Fibroblast of lung (primary cell): ENCODE measurements around the gene HDAC4. TPM values are rescaled to one million over a fixed set of nuclear protein-coding genes. Genes with fewer than 3 reads are reported as not detected.

Experiments used
- DNase-seq, 2 donors: peaks; one replicate each; pipeline versions ENCODE4 v3.0.0 to v3.0.0-alpha.2; 2010; ENCODE audit warnings: low read depth in 2 of 2
- H2AFZ ChIP-seq: 2 replicates; pipeline ENCODE4 v1.5.1; 2012; ENCODE audit warnings: low read length, control low read depth, inconsistent platforms
- H3K27ac ChIP-seq: 2 replicates; pipeline ENCODE4 v1.5.1; 2011; ENCODE audit warnings: low read length, control low read depth; ENCODE audit not compliant: insufficient read depth
- H3K27me3 ChIP-seq: 2 replicates; pipeline ENCODE4 v1.5.1; 2011; ENCODE audit warnings: mild to moderate bottlenecking, low read length; ENCODE audit not compliant: control insufficient read depth, insufficient read depth
- H3K36me3 ChIP-seq: 2 replicates; pipeline ENCODE4 v1.5.1; 2011; ENCODE audit warnings: low read length; ENCODE audit not compliant: control insufficient read depth, insufficient read depth
- H3K4me1 ChIP-seq: 2 replicates; pipeline ENCODE4 v1.5.1; 2011; ENCODE audit warnings: low read length; ENCODE audit not compliant: control insufficient read depth, insufficient read depth; ENCODE audit errors: extremely low read depth
- H3K4me2 ChIP-seq: 2 replicates; pipeline ENCODE4 v1.5.1; 2011; ENCODE audit warnings: low read length, control low read depth; ENCODE audit not compliant: insufficient read depth; ENCODE audit errors: extremely low read depth
- H3K4me3 ChIP-seq, 4 experiments: fragments of 200-600 bp in 1 of 4; sonication (generic) in 1 of 4; replicated peaks in 1 of 4; 2 replicates each; pipeline ENCODE4 v1.5.1; 2011 to 2016; ENCODE audit warnings: low read length in 4 of 4, low read depth in 3 of 4, mild to moderate bottlenecking in 3 of 4, control low read depth in 2 of 4, inconsistent platforms in 1 of 4, mixed read lengths in 1 of 4; ENCODE audit not compliant: insufficient read depth in 1 of 4; ENCODE audit errors: control extremely low read depth in 1 of 4
- H3K79me2 ChIP-seq: 2 replicates; pipeline ENCODE4 v1.5.1; 2012; ENCODE audit warnings: mild to moderate bottlenecking, low read length, inconsistent platforms; ENCODE audit not compliant: control insufficient read depth, insufficient read depth
- H3K9ac ChIP-seq: 2 replicates; pipeline ENCODE4 v1.5.1; 2011; ENCODE audit warnings: mild to moderate bottlenecking, low read length, control low read depth; ENCODE audit not compliant: insufficient read depth
- H3K9me3 ChIP-seq: 2 replicates; pipeline ENCODE4 v1.5.1; 2012; ENCODE audit warnings: low read depth, low read length; ENCODE audit not compliant: control insufficient read depth, insufficient read depth
- H4K20me1 ChIP-seq: 2 replicates; pipeline ENCODE4 v1.5.1; 2011; ENCODE audit warnings: low read length; ENCODE audit not compliant: control insufficient read depth, insufficient read depth; ENCODE audit errors: extremely low read depth
- EZH2 ChIP-seq: IDR thresholded peaks from 2 replicates; pipeline ENCODE4 v1.5.1; 2012; ENCODE audit warnings: low read length, control low read depth, mild to moderate bottlenecking; ENCODE audit errors: missing control alignments
- polyA plus RNA-seq, 2 donors: library from polyadenylated mRNA; depleted of rRNA in 1 of 2; stranded (reverse) in 1 of 2; unstranded in 1 of 2; fragments of >200 nt; gene quantifications; 2 replicates each; pipeline ENCODE4 v1.2.1, GENCODE V29; 2011 to 2012; ENCODE audit warnings: missing spikeins in 1 of 2
- total RNA-seq: library from RNA; depleted of rRNA; stranded (reverse); fragments of >200 nt; gene quantifications from 2 replicates; pipeline ENCODE4 v1.2.1, GENCODE V29; 2014
- TF ChIP-seq, protein P1 (sequence below), 2 donors: IDR thresholded peaks in 1 of 2; conservative IDR thresholded peaks in 1 of 2; 1 replicate in 1 of 2; 2 replicates in 1 of 2; pipeline ENCODE4 v1.5.1; 2011 to 2012; ENCODE audit warnings: low read length in 2 of 2, control low read depth in 1 of 2, inconsistent platforms in 1 of 2, low read depth in 1 of 2, mild to moderate bottlenecking in 1 of 2

The HDAC4 gene
- total and polyA plus RNA-seq, 2 donors (not counting 1 experiment from before 2014, with no cell fraction given), result 7.4 to 19.8 TPM

DNA sequence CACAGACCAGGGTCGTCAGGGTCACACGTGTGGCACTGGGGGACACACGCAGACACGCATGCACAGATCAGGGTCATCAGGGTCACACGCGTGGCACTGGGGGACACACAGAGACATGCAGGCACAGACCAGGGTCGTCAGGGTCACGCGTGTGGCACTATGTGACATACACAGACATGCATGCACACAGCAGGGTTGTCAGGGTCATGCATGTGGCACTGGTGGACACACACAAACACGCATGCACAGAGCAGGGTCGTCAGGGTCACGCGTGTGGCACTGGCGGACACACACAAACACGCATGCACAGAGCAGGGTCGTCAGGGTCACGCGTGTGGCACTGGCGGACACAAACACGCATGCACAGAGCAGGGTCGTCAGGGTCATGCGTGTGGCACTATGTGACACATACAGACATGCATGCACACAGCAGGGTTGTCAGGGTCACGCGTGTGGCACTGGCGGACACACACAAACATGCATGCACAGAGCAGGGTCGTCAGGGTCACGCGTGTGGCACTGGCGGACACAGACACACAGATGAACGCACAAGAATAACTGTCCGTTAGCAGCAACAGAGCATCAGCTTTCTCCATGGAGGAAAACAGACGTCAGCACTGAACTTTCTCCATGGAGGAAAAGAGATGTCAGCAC, 34.9 kb downstream of the HDAC4 start:
- Histone ChIP-seq H4K20me1 (no peaks in the 10 kb centered on the region), H3K4me1 (no peaks in the 10 kb centered on the region), H2AFZ (no peak overlapping the region), H3K27me3 (no peaks in the 10 kb centered on the region), H3K27ac (no peak overlapping the region), H3K79me2 (no peaks in the 10 kb centered on the region), H3K9ac (no peak overlapping the region), H3K4me3 (no peak overlapping the region), H3K4me2 (no peak overlapping the region), H3K36me3 (no peaks in the 10 kb centered on the region), H3K9me3 (no peaks in the 10 kb centered on the region)
- TF ChIP-seq, protein P1, sequence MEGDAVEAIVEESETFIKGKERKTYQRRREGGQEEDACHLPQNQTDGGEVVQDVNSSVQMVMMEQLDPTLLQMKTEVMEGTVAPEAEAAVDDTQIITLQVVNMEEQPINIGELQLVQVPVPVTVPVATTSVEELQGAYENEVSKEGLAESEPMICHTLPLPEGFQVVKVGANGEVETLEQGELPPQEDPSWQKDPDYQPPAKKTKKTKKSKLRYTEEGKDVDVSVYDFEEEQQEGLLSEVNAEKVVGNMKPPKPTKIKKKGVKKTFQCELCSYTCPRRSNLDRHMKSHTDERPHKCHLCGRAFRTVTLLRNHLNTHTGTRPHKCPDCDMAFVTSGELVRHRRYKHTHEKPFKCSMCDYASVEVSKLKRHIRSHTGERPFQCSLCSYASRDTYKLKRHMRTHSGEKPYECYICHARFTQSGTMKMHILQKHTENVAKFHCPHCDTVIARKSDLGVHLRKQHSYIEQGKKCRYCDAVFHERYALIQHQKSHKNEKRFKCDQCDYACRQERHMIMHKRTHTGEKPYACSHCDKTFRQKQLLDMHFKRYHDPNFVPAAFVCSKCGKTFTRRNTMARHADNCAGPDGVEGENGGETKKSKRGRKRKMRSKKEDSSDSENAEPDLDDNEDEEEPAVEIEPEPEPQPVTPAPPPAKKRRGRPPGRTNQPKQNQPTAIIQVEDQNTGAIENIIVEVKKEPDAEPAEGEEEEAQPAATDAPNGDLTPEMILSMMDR (conservative IDR thresholded peaks at IDR 0.05 in 1 of 2, IDR thresholded peaks at IDR 0.05 in 1 of 2; ENCODE audit: low read depth in 1 of 2, low read length in 2 of 2), result no peak
- TF ChIP-seq EZH2, result no peak
- DNase-seq, result no peak

GRCh38 chr2:239365071-239365781, 35.6 kb downstream of the HDAC4 start:
- H3K36me3 ChIP-seq, result no peaks in the 10 kb centered on the region
- no peaks in the 10 kb centered on the region for H3K79me2 ChIP-seq
- H3K27me3 ChIP-seq, result no peaks in the 10 kb centered on the region
- no peak overlapping the region for H2AFZ ChIP-seq
- H3K4me3 ChIP-seq, result no peak overlapping the region
- H3K9ac ChIP-seq, result no peak overlapping the region
- H3K9me3 ChIP-seq, result no peaks in the 10 kb centered on the region
- H3K4me1 ChIP-seq, result no peaks in the 10 kb centered on the region
- DNase-seq, result no peak
- TF ChIP-seq, protein P1 (conservative IDR thresholded peaks at IDR 0.05 in 1 of 2, IDR thresholded peaks at IDR 0.05 in 1 of 2; ENCODE audit: low read depth in 1 of 2, low read length in 2 of 2), result no peak
- no peak for TF ChIP-seq EZH2
- no peak overlapping the region for H3K4me2 ChIP-seq
- H4K20me1 ChIP-seq, result no peaks in the 10 kb centered on the region
- no peak overlapping the region for H3K27ac ChIP-seq

DNA sequence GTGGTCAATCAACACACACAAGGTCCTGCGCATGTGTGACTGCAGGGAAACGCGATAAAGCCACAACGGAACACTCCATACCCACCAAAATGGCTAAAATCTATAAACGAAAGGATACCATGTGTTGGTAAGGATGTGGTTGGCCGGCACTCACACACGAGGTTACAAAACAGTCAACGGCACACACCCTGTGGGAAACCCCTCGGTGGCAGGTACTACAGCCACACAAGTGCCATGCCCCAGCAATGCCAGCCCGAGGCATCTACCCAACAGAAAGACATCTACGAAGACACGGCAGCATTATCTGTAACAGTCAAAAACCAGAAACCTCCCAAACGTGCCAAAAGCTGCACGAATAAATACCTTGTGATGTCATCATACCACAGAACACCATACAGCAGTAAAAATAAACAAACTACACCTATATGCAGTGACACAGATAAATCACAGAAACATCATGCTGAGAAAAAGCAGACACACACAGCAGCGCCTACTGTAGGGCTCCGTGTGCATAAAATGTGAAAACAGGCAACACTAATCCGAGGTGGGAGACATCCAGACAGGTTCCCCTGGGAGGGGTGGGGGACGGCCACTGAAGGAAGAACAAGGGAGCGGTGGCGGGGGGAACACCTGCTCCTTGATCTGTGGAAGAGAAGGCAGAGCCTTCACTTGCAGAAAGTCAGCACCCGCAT, 36.7 kb downstream of the HDAC4 start:
- Histone ChIP-seq H3K4me2 (no peak overlapping the region), H3K4me3 (no peak overlapping the region), H4K20me1 (no peaks in the 10 kb centered on the region), H3K4me1 (no peaks in the 10 kb centered on the region), H3K9ac (no peak overlapping the region), H2AFZ (no peak overlapping the region), H3K79me2 (no peaks in the 10 kb centered on the region), H3K27ac (no peak overlapping the region), H3K9me3 (no peaks in the 10 kb centered on the region), H3K36me3 (no peaks in the 10 kb centered on the region), H3K27me3 (no peaks in the 10 kb centered on the region)
- DNase-seq, result no peak
- no peak for TF ChIP-seq EZH2
- TF ChIP-seq, protein P1 (conservative IDR thresholded peaks at IDR 0.05 in 1 of 2, IDR thresholded peaks at IDR 0.05 in 1 of 2; ENCODE audit: low read depth in 1 of 2, low read length in 2 of 2), result no peak
